ENCODE data around the gene NDUFS8. TPM values are rescaled to one million over a fixed set of nuclear protein-coding genes. Genes with fewer than 3 reads are reported as not detected.
"Not testable (repeated sequence)": the region's sequence is repeated elsewhere in the genome, so short reads cannot be mapped to it uniquely, and the experiment has no call there.

The NDUFS8 gene
- total RNA-seq (2012; rRNA removed): 80.0 and 85.9 TPM in 2 replicates
- polyA plus RNA-seq (2012; rRNA removed): 131 and 165 TPM in 2 replicates
- 305 and 345 TPM in 2 replicates for polyA plus RNA-seq (2012; cell fraction: cytosol; rRNA removed)
- 87.1 and 239 TPM in 2 replicates for polyA plus RNA-seq (2012; cell fraction: nucleus; rRNA removed; ENCODE audit: low replicate concordance)
- percentile 67 among the genes with signal in this experiment for Bru-seq, nascent RNA
- BruChase-seq, experiment 1, labeled RNA remaining after a 6-hour chase: percentile 77 among the genes with signal in this experiment
- BruChase-seq, experiment 2, labeled RNA remaining after a 2-hour chase: percentile 64 among the genes with signal in this experiment
- long read RNA-seq, transcript NDUFS8-201 (7 exons, 791 nt): major isoform, 83 of 121 reads
- long read RNA-seq, partial matches to known transcripts: 9 of 121 reads
- long read RNA-seq, other reads (novel, unspliced or antisense): 27 of 121 reads

GRCh38 chr11:68030318-68031143, at the start of gene NDUFS8:
Gene NDUFS8, plus strand, starts transcription at chr11:68030681. Its CDS starts 1,471 bp downstream, at chr11:68032152.
- CTCF ChIA-PET: no interaction called here
- POLR2A ChIA-PET (ENCODE audit: unreplicated experiment): no interaction called here
- intact Hi-C loops (cut with micrococcal nuclease): no loop called here

GRCh38 chr11:67981226-67981625, 49.3 kb upstream of the NDUFS8 start:
- in situ Hi-C loops (cut with MboI; ENCODE audit: low sequenced_read_pairs); CTCF ChIA-PET; H2BK15ac ChIP-seq (ENCODE audit: low read depth, low read length); H3K36me3 ChIP-seq (ENCODE audit: control insufficient read depth, insufficient read depth, low read length); H3K79me1 ChIP-seq (ENCODE audit: low read depth in 1 of 2, low read length in 2 of 2); H3K4me2 ChIP-seq (ENCODE audit: low read depth, low read length); H3K9me1 ChIP-seq (ENCODE audit: insufficient read depth, low read length); H3K9ac ChIP-seq (ENCODE audit: low read depth, low read length); H3K4me3 ChIP-seq (ENCODE audit: insufficient read depth, low read depth, low read length); H3K14ac ChIP-seq (replicated peaks; ENCODE audit: low read depth, low read length); H2AK9ac ChIP-seq (replicated peaks; ENCODE audit: low read depth, low read length, poor library complexity); H3K27ac ChIP-seq (ENCODE audit: insufficient read depth, low read length); intact Hi-C loops (cut with micrococcal nuclease); H4K20me1 ChIP-seq (ENCODE audit: insufficient read depth, low read length); H2BK5ac ChIP-seq (ENCODE audit: low read depth, low read length, poor library complexity, severe bottlenecking); H4K5ac ChIP-seq (ENCODE audit: low read depth, low read length); DNase-seq; POLR2A ChIA-PET (ENCODE audit: unreplicated experiment); H3K9me3 ChIP-seq (ENCODE audit: control insufficient read depth, insufficient read depth, low read length); H3K18ac ChIP-seq (ENCODE audit: low read depth, low read length); BruUV-seq (replicated peaks); H3K23ac ChIP-seq (ENCODE audit: low read depth, low read length); ATAC-seq (ENCODE audit: low read depth); H3K56ac ChIP-seq (ENCODE audit: extremely low read depth, insufficient read depth, low read length); H2AFZ ChIP-seq (replicated peaks; ENCODE audit: low read length, poor library complexity); H4K8ac ChIP-seq (ENCODE audit: low read depth in 2 of 2, low read length in 2 of 2); H2AK5ac ChIP-seq (ENCODE audit: low read depth, low read length); H2BK20ac ChIP-seq (ENCODE audit: low read depth, low read length); H3K4me1 ChIP-seq (ENCODE audit: control insufficient read depth, insufficient read depth, low read length); H4K91ac ChIP-seq (ENCODE audit: insufficient read depth, low read depth, low read length); dilution Hi-C loops (cut with HindIII; ENCODE audit: low sequenced_read_pairs, unreplicated experiment); H2BK120ac ChIP-seq (ENCODE audit: low read depth, low read length); H3K4ac ChIP-seq (ENCODE audit: low read depth, low read length): not testable (repeated sequence)
- WGBS, 2 experiments (ENCODE audit: extremely low coverage in 2 of 2, insufficient read length in 1 of 2): 78% methylated on average over 3 of the region's 10 CpGs; no CpG with 5 or more reads in 1 of the 2 experiments
- H3K27me3 ChIP-seq (ENCODE audit: control insufficient read depth, insufficient read depth, low read length): peaks cover 18% of the 10 kb centered on the region

More at GRCh38 chr11:68030318-68031143, at the start of gene NDUFS8:
- 0% methylated on average over 18 of the region's 56 CpGs; no CpG with 5 or more reads in 1 of the 2 experiments for WGBS, 2 experiments (ENCODE audit: extremely low coverage in 2 of 2, insufficient read length in 1 of 2)
- peak within 1 kb of the TSS; percentile 66; the same call in 1 of the 3 replicates for H2BK15ac ChIP-seq (ENCODE audit: low read depth, low read length)
- in situ Hi-C loops (cut with MboI; ENCODE audit: low sequenced_read_pairs) (no loop called here), dilution Hi-C loops (cut with HindIII; ENCODE audit: low sequenced_read_pairs, unreplicated experiment) (no loop called here)
- peak within 1 kb of the TSS; percentile 96 for H3K14ac ChIP-seq (replicated peaks; ENCODE audit: low read depth, low read length)
- peaks cover 30% of the 10 kb centered on the region for H3K4me1 ChIP-seq (ENCODE audit: control insufficient read depth, insufficient read depth, low read length)
- H4K8ac ChIP-seq (ENCODE audit: low read depth in 2 of 2, low read length in 2 of 2): peak within 1 kb of the TSS; percentile 99
- H2AK9ac ChIP-seq (replicated peaks; ENCODE audit: low read depth, low read length, poor library complexity): peak within 1 kb of the TSS; percentile 97
- peak within 1 kb of the TSS; percentile 95 for H3K4me2 ChIP-seq (ENCODE audit: low read depth, low read length)
- H2BK120ac ChIP-seq (ENCODE audit: low read depth, low read length): peak within 1 kb of the TSS; percentile 77; the same call in 1 of the 2 replicates
- H3K4ac ChIP-seq (ENCODE audit: low read depth, low read length): peak within 1 kb of the TSS; percentile 98
- H3K79me1 ChIP-seq (ENCODE audit: low read depth in 1 of 2, low read length in 2 of 2): peaks cover 33 to 66% of the 10 kb centered on the region in 2 experiments
- H2AFZ ChIP-seq (replicated peaks; ENCODE audit: low read length, poor library complexity): peak within 1 kb of the TSS; percentile 98
- H4K91ac ChIP-seq (ENCODE audit: insufficient read depth, low read depth, low read length): peak within 1 kb of the TSS; percentile 88
- H3K18ac ChIP-seq (ENCODE audit: low read depth, low read length): peak within 1 kb of the TSS; percentile 49
- H4K20me1 ChIP-seq (ENCODE audit: insufficient read depth, low read length): no peaks in the 10 kb centered on the region
- BruUV-seq (replicated peaks): no TSS peak
- peaks cover 8% of the 10 kb centered on the region for H3K9me1 ChIP-seq (ENCODE audit: insufficient read depth, low read length)
- H2BK20ac ChIP-seq (ENCODE audit: low read depth, low read length): no peak within 1 kb of the TSS
- H3K27ac ChIP-seq (ENCODE audit: insufficient read depth, low read length): peak within 1 kb of the TSS; percentile 91
- peak within 1 kb of the TSS; percentile 73 for H2BK5ac ChIP-seq (ENCODE audit: low read depth, low read length, poor library complexity, severe bottlenecking)
- peak within 1 kb of the TSS; percentile 83 for H3K56ac ChIP-seq (ENCODE audit: extremely low read depth, insufficient read depth, low read length)
- H3K27me3 ChIP-seq (ENCODE audit: control insufficient read depth, insufficient read depth, low read length): no peaks in the 10 kb centered on the region
- peak within 1 kb of the TSS; percentile 83 for H3K4me3 ChIP-seq (ENCODE audit: insufficient read depth, low read depth, low read length)
- peak within 1 kb of the TSS; percentile 88 for H4K5ac ChIP-seq (ENCODE audit: low read depth, low read length)
- H3K9me3 ChIP-seq (ENCODE audit: control insufficient read depth, insufficient read depth, low read length): no peaks in the 10 kb centered on the region
- H3K36me3 ChIP-seq (ENCODE audit: control insufficient read depth, insufficient read depth, low read length): peaks cover 13% of the 10 kb centered on the region
- DNase-seq (peak; percentile 99), ATAC-seq (ENCODE audit: low read depth) (peak; percentile 92)
- peak within 1 kb of the TSS; percentile 87 for H3K23ac ChIP-seq (ENCODE audit: low read depth, low read length)
- peak within 1 kb of the TSS; percentile 99 for H2AK5ac ChIP-seq (ENCODE audit: low read depth, low read length)
- TF ChIP-seq RAD21 (IDR thresholded peaks at IDR 0.05; ENCODE audit: low read length) (no peak), MXI1 (IDR thresholded peaks at IDR 0.05; ENCODE audit: borderline replicate concordance, low read depth, low read length) (peak; percentile 41; the same call in 1 of the 2 replicates), BHLHE40 (IDR thresholded peaks at IDR 0.05; ENCODE audit: low read depth, low read length) (no peak), FOS (IDR thresholded peaks at IDR 0.05; ENCODE audit: low read depth, low read length) (peak; percentile 18; the same call in 1 of the 2 replicates)
- peak within 1 kb of the TSS; percentile 98 for H3K9ac ChIP-seq (ENCODE audit: low read depth, low read length)
